ENCODE measurements around the gene COL25A1. TPM values are rescaled to one million over a fixed set of nuclear protein-coding genes. Genes with fewer than 3 reads are reported as not detected.

The COL25A1 gene
- total RNA-seq, 1 experiment from 2014 or later: not detected

- TF ChIP-seq ATF3 (IDR thresholded peaks at IDR 0.05): no peak
- TF ChIP-seq SP1 (IDR thresholded peaks at IDR 0.05; ENCODE audit: low read depth): no peak
- no peak for TF ChIP-seq CTCF (IDR thresholded peaks at IDR 0.05 in 2 of 3, conservative IDR thresholded peaks at IDR 0.05 in 1 of 3; ENCODE audit: borderline replicate concordance in 1 of 3, insufficient read depth in 1 of 3, low read depth in 2 of 3, low read length in 2 of 3)
These were observed 180.9 kb downstream of the COL25A1 start (continued) for GRCh38 chr4:109121561-109121960.

GRCh38 chr4:109119852-109120251, 182.6 kb downstream of the COL25A1 start:
- H3K36me3 ChIP-seq (ENCODE audit: control insufficient read depth in 1 of 2, insufficient read depth in 2 of 2, low read length in 2 of 2): no peaks in the 10 kb centered on the region
- H3K27ac ChIP-seq (ENCODE audit: low read depth, low read length): no peak overlapping the region
- no peak overlapping the region for H2AFZ ChIP-seq (ENCODE audit: low read depth, low read length, poor library complexity, severe bottlenecking)
- H3K9me2 ChIP-seq (ENCODE audit: insufficient read depth): no peaks in the 10 kb centered on the region
- ATAC-seq (no peak), DNase-seq (ENCODE audit: low read depth, low spot score) (no peak)
- intact Hi-C loops (cut with micrococcal nuclease): no loop called here
- no peak overlapping the region for H3K4me3 ChIP-seq (replicated peaks in 1 of 2; ENCODE audit: low read depth in 1 of 2, low read length in 2 of 2)
- no peak overlapping the region for H3K9ac ChIP-seq (ENCODE audit: low read length)
- no peaks in the 10 kb centered on the region for H4K20me1 ChIP-seq (ENCODE audit: insufficient read depth)
- H3K9me3 ChIP-seq (ENCODE audit: control insufficient read depth in 1 of 2, insufficient read depth in 1 of 2, low read depth in 1 of 2, low read length in 2 of 2): no peaks in the 10 kb centered on the region
- H3K4me2 ChIP-seq (ENCODE audit: low read length): no peak overlapping the region
- TF ChIP-seq EGR1 (IDR thresholded peaks at IDR 0.05; ENCODE audit: low read depth) (no peak), POLR2AphosphoS5 (IDR thresholded peaks at IDR 0.05; ENCODE audit: low read depth, low read length) (no peak), ZFX (IDR thresholded peaks at IDR 0.05) (no peak), ZBTB33 (IDR thresholded peaks at IDR 0.05; ENCODE audit: extremely low read depth, insufficient replicate concordance, low read length) (no peak), TCF7L2 (IDR thresholded peaks at IDR 0.05; ENCODE audit: borderline replicate concordance, extremely low read depth, insufficient read depth, insufficient read length) (no peak)
- H3K4me1 ChIP-seq (ENCODE audit: control insufficient read depth in 1 of 2, insufficient read depth in 2 of 2, low read length in 2 of 2): no peaks in the 10 kb centered on the region
- H3K27me3 ChIP-seq (ENCODE audit: insufficient read depth, low read length): peaks cover 60% of the 10 kb centered on the region
- RAD21 ChIA-PET (ENCODE audit: low non-redundant PET in 1 of 2, low total read pairs in 2 of 2, uncharacterized antibody in 2 of 2, unreplicated experiment in 2 of 2): no interaction called here
- no peaks in the 10 kb centered on the region for H3K79me2 ChIP-seq (ENCODE audit: insufficient read depth, low read length)
- POLR2A ChIA-PET: no interaction called here
- no TSS peak for BruUV-seq (replicated peaks)
- CTCF ChIA-PET: no interaction called here
